GM12878 (cell line): Measurements from ENCODE around the gene FERMT1. TPM values are rescaled to one million over a fixed set of nuclear protein-coding genes. Genes with fewer than 3 reads are reported as not detected.

ENCODE experiments used
- ATAC-seq: fragments of 200-7000 bp; cut with Tn5 transposase; 3 replicates; pipeline ENCODE4 v1.9.1; 2020; ENCODE audit warnings: mild to moderate bottlenecking, moderate library complexity
- BruUV-seq: library from RNA; stranded (reverse); fragments of 400-500 nt; replicated peaks from 2 replicates; lab custom pipeline; 2021; lab: Mats Ljungman, UMichigan
- CTCF ChIA-PET: fragments of 300-600 bp; sonication (Branson Sonifier 250); formaldehyde crosslinking; extraction: SDS; loops from one replicate; lab custom pipeline; 2021; ENCODE audit warnings: inconsistent platforms; lab: Yijun Ruan, JAX
- POLR2A ChIA-PET: fragments of 350-600 bp; formaldehyde crosslinking; extraction: SDS; loops from one replicate; lab custom pipeline; 2021; ENCODE audit warnings: inconsistent platforms; lab: Charles Lee
- RAD21 ChIA-PET: fragments of 300-600 bp; sonication (Branson Sonifier 250); formaldehyde crosslinking; loops from one replicate; lab custom pipeline; 2023; ENCODE audit warnings: antibody characterized with exemption; ENCODE audit not compliant: unreplicated experiment; lab: Charles Lee
- SMC1A ChIA-PET: fragments of 300-600 bp; sonication (Branson Sonifier 250); formaldehyde crosslinking; loops from one replicate; lab custom pipeline; 2023; ENCODE audit not compliant: unreplicated experiment, uncharacterized antibody; lab: Charles Lee
- DNase-seq: peaks from one replicate; pipeline ENCODE4 v3.0.0-alpha.2; 2011; ENCODE audit warnings: low read depth, low spot score
- FAIRE-seq: peaks from 3 replicates; lab custom pipeline; 2011; peaks lifted over from hg19 to GRCh38; lab: Jason Lieb, UNC
- H2AFZ ChIP-seq: 2 replicates; pipeline ENCODE4 v1.6.0; 2011; ENCODE audit warnings: low read depth, low read length, control low read depth; ENCODE audit not compliant: control insufficient read depth
- H3K27ac ChIP-seq: 2 replicates; pipeline ENCODE4 v1.5.1; 2011; ENCODE audit warnings: control low read depth; ENCODE audit not compliant: control insufficient read depth, insufficient read depth
- H3K27me3 ChIP-seq, 2 experiments: replicated peaks in 1 of 2; 2 replicates each; pipeline versions ENCODE4 v1.6.0 to v1.6.1; 2011; ENCODE audit warnings: low read length in 1 of 2; ENCODE audit not compliant: control insufficient read depth in 2 of 2, insufficient read depth in 2 of 2
- H3K36me3 ChIP-seq, 2 experiments: 2 replicates each; pipeline ENCODE4 v1.5.1; 2011; ENCODE audit warnings: low read length in 1 of 2; ENCODE audit not compliant: control insufficient read depth in 2 of 2, insufficient read depth in 2 of 2
- H3K4me1 ChIP-seq: 2 replicates; pipeline ENCODE4 v1.6.1; 2011; ENCODE audit warnings: mild to moderate bottlenecking, low read length, moderate library complexity, mixed read lengths; ENCODE audit not compliant: control insufficient read depth, insufficient read depth
- H3K4me2 ChIP-seq: 2 replicates; pipeline ENCODE4 v1.6.0; 2011; ENCODE audit warnings: control low read depth; ENCODE audit not compliant: control insufficient read depth, insufficient read depth
- H3K4me3 ChIP-seq: fragments of 200-600 bp; sonication (generic); 2 replicates; pipeline ENCODE4 v1.5.1; 2016
- H3K79me2 ChIP-seq: 2 replicates; pipeline ENCODE4 v1.6.0; 2011; ENCODE audit warnings: low read length; ENCODE audit not compliant: control insufficient read depth, insufficient read depth
- H3K9ac ChIP-seq: 2 replicates; pipeline ENCODE4 v1.8.0; 2011; ENCODE audit warnings: low read length, control low read depth, mixed read lengths; ENCODE audit not compliant: control insufficient read depth, insufficient read depth
- H3K9me3 ChIP-seq: replicated peaks from 3 replicates; pipeline ENCODE4 v1.5.1; 2011; ENCODE audit warnings: mild to moderate bottlenecking, low read length; ENCODE audit not compliant: control insufficient read depth, insufficient read depth
- H4K20me1 ChIP-seq: 2 replicates; pipeline ENCODE4 v1.6.0; 2011; ENCODE audit not compliant: control insufficient read depth, insufficient read depth
- ATF7 ChIP-seq: fragments of 450-650 bp; IDR thresholded peaks from 2 replicates; pipeline ENCODE4 v1.6.1; 2016; ENCODE audit warnings: low read depth, mild to moderate bottlenecking
- CTCF ChIP-seq, 3 experiments: IDR thresholded peaks in 2 of 3; conservative IDR thresholded peaks in 1 of 3; 2 replicates each; pipeline ENCODE4 v1.5.1; 2011; ENCODE audit warnings: low read depth in 3 of 3, low read length in 3 of 3, mild to moderate bottlenecking in 3 of 3, control low read depth in 2 of 3, moderate library complexity in 2 of 3, inconsistent platforms in 1 of 3, mixed read lengths in 1 of 3; ENCODE audit not compliant: control insufficient read depth in 2 of 3, insufficient read depth in 1 of 3; ENCODE audit errors: extremely low read depth in 1 of 3
- E2F8 ChIP-seq: fragments of 450-650 bp; IDR thresholded peaks from 2 replicates; pipeline ENCODE4 v1.6.1; 2018; ENCODE audit warnings: mild to moderate bottlenecking, low read depth, moderate library complexity; ENCODE audit not compliant: partially characterized antibody
- EGR1 ChIP-seq, 2 experiments: IDR thresholded peaks; 1 replicate in 1 of 2; 2 replicates in 1 of 2; pipeline ENCODE4 v1.6.1; 2011 to 2012; ENCODE audit warnings: low read depth in 2 of 2, low read length in 2 of 2, borderline replicate concordance in 1 of 2, mild to moderate bottlenecking in 1 of 2, moderate library complexity in 1 of 2
- FOXM1 ChIP-seq: IDR thresholded peaks from 2 replicates; pipeline ENCODE4 v1.6.1; 2012; ENCODE audit warnings: low read depth, mild to moderate bottlenecking, inconsistent platforms, low read length, moderate library complexity
- HDGF ChIP-seq: fragments of 450-650 bp; IDR thresholded peaks from 2 replicates; pipeline ENCODE4 v1.6.1; 2016; ENCODE audit warnings: antibody characterized with exemption
- MEF2A ChIP-seq: IDR thresholded peaks from 2 replicates; pipeline ENCODE4 v1.6.1; 2011; ENCODE audit warnings: low read depth, mild to moderate bottlenecking, low read length, moderate library complexity; ENCODE audit not compliant: insufficient read depth
- MXI1 ChIP-seq: fragments of 150-350 bp; IDR thresholded peaks from 2 replicates; pipeline ENCODE4 v1.6.1; 2011; ENCODE audit warnings: low read depth, mild to moderate bottlenecking, inconsistent platforms, low read length, improper control_type of control experiment
- PAX8 ChIP-seq: fragments of 450-650 bp; IDR thresholded peaks from 2 replicates; pipeline ENCODE4 v1.6.1; 2017; ENCODE audit warnings: mild to moderate bottlenecking, moderate library complexity
- RBBP5 ChIP-seq: fragments of 200-600 bp; sonication (generic); conservative IDR thresholded peaks from 2 replicates; pipeline ENCODE4 v1.6.1; 2016
- RCOR1 ChIP-seq: conservative IDR thresholded peaks from 2 replicates; pipeline ENCODE4 v1.6.1; 2012; ENCODE audit warnings: low read depth, low read length, improper control_type of control experiment
- SMAD5 ChIP-seq: IDR thresholded peaks from 2 replicates; pipeline ENCODE4 v1.6.1; 2016; ENCODE audit warnings: antibody characterized with exemption, low read depth
- SREBF2 ChIP-seq: IDR thresholded peaks from 2 replicates; pipeline ENCODE4 v1.6.1; 2012; ENCODE audit warnings: mild to moderate bottlenecking, low read length
- ZNF274 ChIP-seq: IDR thresholded peaks from one replicate; pipeline ENCODE4 v1.8.0; 2011; ENCODE audit not compliant: insufficient read length, insufficient read depth
- WGBS: methylation state at CpG from one replicate; pipeline ENCODE4 v1.1.6; 2016; ENCODE audit warnings: low lambda C conversion rate; ENCODE audit not compliant: insufficient replicate concordance, insufficient coverage; ENCODE audit errors: missing lambda C conversion rate; 5-methylcytosine and 5-hydroxymethylcytosine counted together
- in situ Hi-C: fragments of 300-500 bp; cut with MboI; formaldehyde crosslinking; loops from 9 replicates; pipeline ENCODE4 v1.14.3; 2018; ENCODE audit warnings: mixed read lengths
- intact Hi-C: fragments of 100-400 bp; cut with micrococcal nuclease; formaldehyde crosslinking; loops from one replicate; pipeline ENCODE4 v1.14.2; 2022; ENCODE audit not compliant: unreplicated experiment
- polyA plus RNA-seq, 11 experiments: library from polyadenylated mRNA; depleted of rRNA in 4 of 11; unstranded in 6 of 11; stranded (reverse) in 5 of 11; fragments of >200 nt; fragmentation: Nextera tagmentation in 4 of 11; fragmentation: Illumina TruSeq in 1 of 11; extraction: Ambion mirVana in 4 of 11; extraction: Trizol in 1 of 11; gene quantifications; 1 replicate in 1 of 11; 2 replicates in 10 of 11; pipeline versions ENCODE4 v1.2.1 to v1.2.3, GENCODE V29; 2011 to 2016; ENCODE audit warnings: inconsistent platforms in 2 of 11, missing spikeins in 2 of 11, low read depth in 1 of 11
- total RNA-seq, 4 experiments: library from RNA; depleted of rRNA in 3 of 4; stranded (reverse); fragments of >200 nt in 3 of 4; fragmentation: Illumina TruSeq in 1 of 4; extraction: Trizol in 1 of 4; gene quantifications; 2 replicates each; pipeline versions ENCODE4 v1.2.1 to v1.2.3, GENCODE V29; 2013 to 2021
- TF ChIP-seq, protein P1 (sequence below): IDR thresholded peaks from 2 replicates; pipeline ENCODE4 v1.6.1; 2011; ENCODE audit warnings: mild to moderate bottlenecking, low read depth, low read length, moderate library complexity; ENCODE audit not compliant: insufficient replicate concordance

The FERMT1 gene
- total and polyA plus RNA-seq, 10 of the 15 experiments (the other 5 are each of a cell fraction or from before 2014, with no cell fraction given): 0.04 to 3.1 (median 0.45) TPM

DNA sequence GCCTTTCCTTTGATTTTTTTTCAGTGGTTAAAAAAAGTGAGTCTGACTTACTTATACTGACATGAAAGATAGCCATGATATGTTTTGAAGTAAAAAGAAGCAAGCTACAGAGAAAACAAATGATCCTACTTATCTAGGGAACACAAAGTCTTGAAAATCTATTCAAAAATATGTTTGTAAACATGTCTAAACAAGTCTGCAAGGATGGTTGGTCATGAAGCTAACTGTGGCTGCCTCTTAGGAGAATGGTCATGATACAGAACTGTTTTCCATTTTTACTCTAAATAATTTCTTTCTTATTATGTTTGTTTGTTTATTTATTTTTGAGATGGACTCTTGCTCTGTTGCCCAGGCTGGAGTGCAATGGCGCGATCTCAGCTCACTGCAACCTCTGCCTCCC, 21.5 kb downstream of the FERMT1 start:
- H2AFZ ChIP-seq: no peak overlapping the region
- CTCF ChIA-PET: interaction anchor here (0.8 kb wide), 1 partner anchor 94 kb away, joined by 3 read pairs; no protein-coding TSS in a partner anchor
- FAIRE-seq (no peak), DNase-seq (no peak), ATAC-seq (no peak)
- POLR2A ChIA-PET: no interaction called here
- 98% methylated on average over 2 of the region's 2 CpGs for WGBS
- in situ Hi-C loops: no loop called here
- SMC1A ChIA-PET: interaction anchor here (1.1 to 1.4 kb wide), 2 partner anchors 11 to 67 kb away, joined by 3 to 4 read pairs; no protein-coding TSS in a partner anchor
- intact Hi-C loops: no loop called here
- no peak overlapping the region for H3K9ac ChIP-seq
- no TSS peak for BruUV-seq
- no peaks in the 10 kb centered on the region for H3K9me3 ChIP-seq
- H3K4me1 ChIP-seq: no peaks in the 10 kb centered on the region
- H3K27ac ChIP-seq: no peak overlapping the region
- H3K4me3 ChIP-seq: no peak overlapping the region
- RAD21 ChIA-PET: no interaction called here
- H3K4me2 ChIP-seq: no peak overlapping the region
- no peaks in the 10 kb centered on the region for H3K79me2 ChIP-seq
- no peaks in the 10 kb centered on the region for H3K27me3 ChIP-seq
- no peaks in the 10 kb centered on the region for H3K36me3 ChIP-seq
- TF ChIP-seq PAX8 (no peak), FOXM1 (no peak), ATF7 (no peak), HDGF (no peak), SREBF2 (no peak), CTCF (IDR thresholded peaks at IDR 0.05 in 2 of 3, conservative IDR thresholded peaks at IDR 0.05 in 1 of 3; ENCODE audit: control insufficient read depth in 2 of 3, extremely low read depth in 1 of 3, insufficient read depth in 1 of 3, low read depth in 3 of 3, low read length in 3 of 3) (no peak), SMAD5 (no peak), RBBP5 (no peak), MXI1 (no peak), MEF2A (no peak), ZNF274 (no peak), E2F8 (no peak), EGR1 (IDR thresholded peaks at IDR 0.05; ENCODE audit: borderline replicate concordance in 1 of 2, low read depth in 2 of 2, low read length in 2 of 2) (no peak), RCOR1 (no peak)
- TF ChIP-seq, protein P1, sequence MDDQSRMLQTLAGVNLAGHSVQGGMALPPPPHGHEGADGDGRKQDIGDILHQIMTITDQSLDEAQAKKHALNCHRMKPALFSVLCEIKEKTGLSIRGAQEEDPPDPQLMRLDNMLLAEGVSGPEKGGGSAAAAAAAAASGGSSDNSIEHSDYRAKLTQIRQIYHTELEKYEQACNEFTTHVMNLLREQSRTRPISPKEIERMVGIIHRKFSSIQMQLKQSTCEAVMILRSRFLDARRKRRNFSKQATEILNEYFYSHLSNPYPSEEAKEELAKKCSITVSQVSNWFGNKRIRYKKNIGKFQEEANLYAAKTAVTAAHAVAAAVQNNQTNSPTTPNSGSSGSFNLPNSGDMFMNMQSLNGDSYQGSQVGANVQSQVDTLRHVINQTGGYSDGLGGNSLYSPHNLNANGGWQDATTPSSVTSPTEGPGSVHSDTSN: no peak
- TF ChIP-seq, all 136 proteins: peak for 0
- H4K20me1 ChIP-seq: no peaks in the 10 kb centered on the region
